Dendritic cell treated with granulocyte-macrophage colony-stimulating factor and Interleukin-4, amounts not matched to agents 40 ng/mL and 50 ng/mL, for 4 days (primary cell): Measurements from ENCODE around the gene LRRK1.

Source experiments
- H3K27ac Mint-ChIP-seq: one replicate; pipeline ENCODE4 v1.8.0; 2022; ENCODE audit warnings: mild to moderate bottlenecking, mixed read lengths
- H3K27me3 Mint-ChIP-seq: one replicate; pipeline ENCODE4 v1.8.0; 2022; ENCODE audit warnings: mild to moderate bottlenecking, mixed read lengths
- H3K36me3 Mint-ChIP-seq: one replicate; pipeline ENCODE4 v1.8.0; 2022; ENCODE audit warnings: low read depth, mixed read lengths
- H3K4me1 Mint-ChIP-seq: one replicate; pipeline ENCODE4 v1.8.0; 2022; ENCODE audit warnings: low read depth, mixed read lengths
- H3K4me3 Mint-ChIP-seq: one replicate; pipeline ENCODE4 v1.8.0; 2022; ENCODE audit warnings: mild to moderate bottlenecking, moderate library complexity, mixed read lengths
- H3K9me3 Mint-ChIP-seq: one replicate; pipeline ENCODE4 v1.8.0; 2022; ENCODE audit warnings: mixed read lengths
- intact Hi-C: fragments of 100-400 bp; cut with micrococcal nuclease; formaldehyde crosslinking; loops from one replicate; pipeline ENCODE4 v1.15.0; 2022

LRRK1 gene

DNA sequence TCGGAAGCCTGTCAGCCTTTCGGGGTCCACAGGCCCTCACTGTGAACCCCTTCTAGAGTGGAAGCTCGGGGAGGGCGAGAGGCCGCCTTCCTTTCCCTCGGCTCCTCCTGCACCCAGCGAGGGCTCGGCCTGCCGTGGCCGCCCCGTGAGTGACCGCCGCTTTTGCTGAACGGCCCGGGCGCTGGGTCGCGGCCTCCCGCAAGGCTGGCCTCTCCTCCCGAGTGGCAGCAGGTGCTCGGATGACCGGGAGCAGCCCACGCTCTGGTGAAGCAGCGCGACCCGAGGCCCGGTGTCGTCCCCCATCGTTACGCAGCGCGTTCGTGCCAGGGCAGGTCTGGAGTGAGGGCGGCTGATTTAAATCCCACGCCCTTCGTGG lies 53.8 kb downstream of the LRRK1 start:
- H3K27ac Mint-ChIP-seq = no peak overlapping the region
- peaks cover 95% of the 10 kb centered on the region for H3K36me3 Mint-ChIP-seq
- H3K9me3 Mint-ChIP-seq = no peaks in the 10 kb centered on the region
- H3K4me3 Mint-ChIP-seq = no peak overlapping the region
- intact Hi-C loops = no loop called here
- peaks cover 22% of the 10 kb centered on the region for H3K4me1 Mint-ChIP-seq
- H3K27me3 Mint-ChIP-seq = peaks cover 29% of the 10 kb centered on the region

DNA sequence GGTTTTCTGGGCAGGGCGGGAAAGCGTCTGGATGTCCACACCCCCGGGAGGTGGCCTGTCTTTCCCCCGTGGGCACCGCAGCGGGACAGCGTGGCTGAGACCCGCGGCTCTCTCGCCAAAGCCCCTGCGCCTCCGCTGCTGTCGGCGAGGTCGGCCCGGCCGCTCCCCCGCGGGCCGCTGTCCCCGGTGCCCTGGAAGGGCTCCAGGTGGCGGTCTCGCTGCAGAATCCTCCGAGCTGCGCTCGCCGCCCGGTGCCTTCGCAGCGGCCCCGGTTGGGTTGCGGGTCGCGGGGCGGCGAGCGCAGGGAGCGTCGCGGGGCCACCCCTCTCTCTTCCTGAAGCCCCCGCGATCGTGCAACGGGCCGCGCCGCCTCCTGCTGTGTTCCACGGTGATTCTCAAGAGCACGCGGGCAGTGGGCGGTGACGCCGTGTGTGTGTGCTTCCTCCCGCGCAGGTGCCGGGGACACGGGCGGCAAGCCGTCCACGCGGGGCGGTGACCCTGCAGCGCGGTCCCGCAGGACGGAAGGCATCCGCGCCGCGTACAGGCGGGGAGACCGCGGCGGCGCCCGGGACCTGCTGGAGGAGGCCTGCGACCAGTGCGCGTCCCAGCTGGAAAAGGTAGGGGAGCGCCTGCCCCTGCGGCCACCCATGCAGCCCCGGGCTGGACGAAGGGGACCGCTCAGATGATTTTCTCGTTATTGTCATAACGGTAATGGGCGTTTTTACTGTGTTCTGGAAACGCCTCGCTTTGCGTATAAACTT lies 54.4 kb downstream of the LRRK1 start:
- peaks cover 29% of the 10 kb centered on the region for H3K27me3 Mint-ChIP-seq
- intact Hi-C loops = no loop called here
- no peak overlapping the region for H3K27ac Mint-ChIP-seq
- H3K36me3 Mint-ChIP-seq = peaks cover 95% of the 10 kb centered on the region
- H3K4me1 Mint-ChIP-seq = peaks cover 21% of the 10 kb centered on the region
- peak overlapping the region; percentile 62 for H3K4me3 Mint-ChIP-seq
- no peaks in the 10 kb centered on the region for H3K9me3 Mint-ChIP-seq

DNA sequence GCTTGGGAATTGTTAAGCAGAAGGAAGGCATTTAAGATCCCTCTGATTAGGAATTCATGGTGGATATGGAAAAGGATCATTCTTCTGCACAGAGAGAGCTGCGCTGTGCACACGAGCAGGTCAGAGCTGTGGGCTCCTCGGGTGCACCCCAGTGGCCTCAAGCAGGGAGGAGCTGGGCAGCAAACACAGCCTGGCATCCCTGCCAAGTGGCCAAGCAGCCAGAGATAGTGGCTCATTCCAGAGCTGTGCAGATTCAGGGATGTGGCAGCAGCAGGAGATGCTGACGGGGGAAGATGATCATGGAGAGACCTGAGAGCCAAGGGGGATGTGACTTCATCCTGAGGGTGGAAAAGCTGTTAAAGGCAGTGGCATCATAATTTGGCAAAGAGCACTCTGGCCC lies 55.9 kb downstream of the LRRK1 start:
- peaks cover 29% of the 10 kb centered on the region for H3K27me3 Mint-ChIP-seq
- intact Hi-C loops = no loop called here
- peaks cover 87% of the 10 kb centered on the region for H3K36me3 Mint-ChIP-seq
- H3K27ac Mint-ChIP-seq = no peak overlapping the region
- no peaks in the 10 kb centered on the region for H3K9me3 Mint-ChIP-seq
- H3K4me1 Mint-ChIP-seq = peaks cover 17% of the 10 kb centered on the region
- H3K4me3 Mint-ChIP-seq = no peak overlapping the region

DNA sequence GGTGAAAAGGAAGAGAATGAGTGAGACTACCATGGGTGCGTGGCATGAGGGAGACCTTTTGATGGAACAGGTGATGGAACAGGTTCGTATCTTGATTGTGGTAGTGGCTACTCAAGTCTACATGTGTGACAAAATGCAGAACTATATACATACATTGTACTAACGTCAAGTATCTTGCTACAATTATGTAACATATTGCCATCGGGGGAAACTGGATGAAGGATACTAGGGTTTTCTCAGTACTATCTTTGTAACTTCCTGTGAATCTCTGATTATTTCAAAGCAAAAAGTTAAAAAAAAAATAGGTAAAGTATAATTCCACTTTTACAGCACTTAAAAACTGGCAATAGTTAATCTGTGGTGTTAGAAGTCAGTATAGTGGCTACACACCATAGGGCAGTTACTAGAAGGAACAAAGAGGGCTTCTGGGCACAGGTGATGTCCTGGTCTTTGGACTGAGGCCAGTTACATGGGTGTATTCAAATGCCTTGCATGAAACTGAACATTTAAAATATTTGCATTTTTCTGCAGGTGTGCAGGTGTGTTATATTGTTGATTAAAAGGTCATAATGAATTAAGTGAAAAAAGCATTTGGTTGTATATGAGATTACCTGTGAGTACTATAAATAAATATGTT lies 61.4 kb downstream of the LRRK1 start:
- no peaks in the 10 kb centered on the region for H3K27me3 Mint-ChIP-seq
- peaks cover 11% of the 10 kb centered on the region for H3K4me1 Mint-ChIP-seq
- H3K27ac Mint-ChIP-seq = no peak overlapping the region
- intact Hi-C loops = no loop called here
- no peaks in the 10 kb centered on the region for H3K9me3 Mint-ChIP-seq
- peaks cover 88% of the 10 kb centered on the region for H3K36me3 Mint-ChIP-seq
- H3K4me3 Mint-ChIP-seq = no peak overlapping the region

DNA sequence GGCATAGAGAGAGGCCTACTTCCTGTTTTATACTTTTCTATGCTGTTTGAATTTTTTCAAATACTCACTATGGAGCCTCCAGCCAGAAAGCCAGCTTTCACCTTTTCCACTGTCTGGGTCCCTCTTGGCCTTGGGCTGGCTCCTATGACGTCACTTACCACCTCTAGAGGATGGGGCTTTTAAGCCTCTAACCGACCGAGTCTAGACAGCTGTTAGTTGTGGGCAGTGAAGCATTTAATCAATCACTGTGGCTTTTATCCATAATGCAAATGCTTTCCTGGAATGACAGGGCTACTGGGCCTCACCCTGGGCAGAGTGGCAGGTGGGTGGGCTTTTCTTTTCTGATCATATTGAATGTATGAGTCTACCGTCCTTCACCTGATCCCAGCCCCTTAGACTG lies 61.9 kb downstream of the LRRK1 start:
- H3K36me3 Mint-ChIP-seq = peaks cover 88% of the 10 kb centered on the region

DNA sequence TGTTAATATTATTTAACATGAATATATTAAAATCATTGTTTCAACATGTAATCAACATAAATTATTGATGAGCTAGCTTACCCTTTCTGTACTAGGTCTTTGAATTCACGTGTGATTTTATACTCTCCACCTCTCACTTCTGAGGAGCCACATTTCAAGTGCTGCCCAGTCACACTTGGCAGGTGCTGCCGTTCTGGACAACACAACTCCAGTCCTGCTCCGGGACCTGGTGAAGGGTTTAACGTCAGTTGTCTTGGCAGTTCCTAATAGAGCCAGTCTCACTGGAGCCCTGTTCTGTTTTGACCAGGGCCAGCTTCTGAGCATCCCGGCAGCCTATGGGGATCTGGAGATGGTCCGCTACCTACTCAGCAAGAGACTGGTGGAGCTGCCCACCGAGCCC lies 64.1 kb downstream of the LRRK1 start:
- H3K4me1 Mint-ChIP-seq = peaks cover 18% of the 10 kb centered on the region
- peaks cover 88% of the 10 kb centered on the region for H3K36me3 Mint-ChIP-seq
- no peaks in the 10 kb centered on the region for H3K9me3 Mint-ChIP-seq
- intact Hi-C loops = no loop called here
- H3K4me3 Mint-ChIP-seq = no peak overlapping the region
- no peaks in the 10 kb centered on the region for H3K27me3 Mint-ChIP-seq
- no peak overlapping the region for H3K27ac Mint-ChIP-seq

More for the DNA sequence above, 61.9 kb downstream of the LRRK1 start:
- no peaks in the 10 kb centered on the region for H3K9me3 Mint-ChIP-seq
- intact Hi-C loops = no loop called here
- no peak overlapping the region for H3K27ac Mint-ChIP-seq
- H3K4me1 Mint-ChIP-seq = peaks cover 16% of the 10 kb centered on the region
- no peaks in the 10 kb centered on the region for H3K27me3 Mint-ChIP-seq
- no peak overlapping the region for H3K4me3 Mint-ChIP-seq

DNA sequence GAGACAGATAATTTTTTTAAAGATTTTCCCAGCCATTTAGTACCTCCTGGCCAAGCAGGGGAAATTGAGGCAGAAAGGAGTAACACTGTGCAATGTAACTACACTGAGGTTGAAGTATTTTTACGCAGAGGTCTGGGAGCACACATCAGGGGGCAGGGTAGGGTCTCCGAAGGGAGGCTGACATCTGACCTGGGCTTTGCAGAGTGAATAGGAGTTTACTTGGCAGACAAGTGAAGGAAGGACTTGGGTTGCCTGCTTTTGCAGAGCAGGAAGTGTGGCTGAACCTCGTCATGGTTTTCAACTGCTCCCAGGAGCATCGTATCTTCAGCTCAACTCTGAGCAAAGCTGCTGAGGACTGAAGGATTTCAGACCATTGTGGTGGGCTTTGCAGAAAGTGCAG lies 66.2 kb downstream of the LRRK1 start:
- Mint-ChIP-seq H3K4me3 (no peak overlapping the region), H3K4me1 (peaks cover 23% of the 10 kb centered on the region)
- intact Hi-C loops = no loop called here

DNA sequence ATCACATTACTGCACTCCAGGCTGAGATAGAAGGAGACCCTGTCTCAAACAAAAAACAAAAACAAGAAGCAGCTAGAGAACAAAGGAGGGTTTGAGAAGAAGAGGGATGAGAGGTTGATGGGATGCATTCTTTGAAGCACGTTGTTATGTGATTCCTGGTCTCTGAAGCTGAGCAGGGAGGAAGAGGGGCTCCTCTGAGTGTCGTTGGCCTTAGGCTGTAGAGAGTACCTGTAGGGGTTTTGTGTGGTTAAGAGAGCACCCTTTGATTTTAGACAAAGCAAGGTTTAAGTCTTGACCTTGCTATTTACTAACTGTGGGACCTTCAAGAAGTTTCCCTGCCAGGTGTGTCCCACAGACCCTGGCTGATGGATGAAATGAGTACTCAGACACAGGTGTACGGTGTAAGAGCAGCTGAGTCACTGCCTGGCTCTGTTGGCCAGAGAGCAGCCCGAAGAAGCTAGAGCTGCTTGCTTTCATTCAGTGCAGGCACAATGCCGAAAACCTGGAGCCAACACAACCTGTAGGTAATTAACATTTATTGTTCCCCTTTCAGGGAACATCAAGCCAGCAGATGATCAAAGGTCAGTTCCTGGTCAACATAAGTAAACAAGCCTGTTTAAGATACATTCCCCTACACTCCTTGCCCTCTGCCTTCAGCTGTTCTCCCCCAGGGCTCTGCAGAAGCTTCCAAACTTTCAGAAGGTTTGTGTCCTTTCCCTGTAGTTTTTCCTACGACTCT lies 67.2 kb downstream of the LRRK1 start:
- Mint-ChIP-seq H3K27ac (no peak overlapping the region), H3K27me3 (no peaks in the 10 kb centered on the region), H3K4me1 (peaks cover 20% of the 10 kb centered on the region), H3K9me3 (no peaks in the 10 kb centered on the region), H3K36me3 (peaks cover 99% of the 10 kb centered on the region), H3K4me3 (no peak overlapping the region)
- intact Hi-C loops = no loop called here

More for the DNA sequence above, 66.2 kb downstream of the LRRK1 start:
- H3K9me3 Mint-ChIP-seq = no peaks in the 10 kb centered on the region
- peaks cover 96% of the 10 kb centered on the region for H3K36me3 Mint-ChIP-seq
- H3K27me3 Mint-ChIP-seq = no peaks in the 10 kb centered on the region
- no peak overlapping the region for H3K27ac Mint-ChIP-seq

DNA sequence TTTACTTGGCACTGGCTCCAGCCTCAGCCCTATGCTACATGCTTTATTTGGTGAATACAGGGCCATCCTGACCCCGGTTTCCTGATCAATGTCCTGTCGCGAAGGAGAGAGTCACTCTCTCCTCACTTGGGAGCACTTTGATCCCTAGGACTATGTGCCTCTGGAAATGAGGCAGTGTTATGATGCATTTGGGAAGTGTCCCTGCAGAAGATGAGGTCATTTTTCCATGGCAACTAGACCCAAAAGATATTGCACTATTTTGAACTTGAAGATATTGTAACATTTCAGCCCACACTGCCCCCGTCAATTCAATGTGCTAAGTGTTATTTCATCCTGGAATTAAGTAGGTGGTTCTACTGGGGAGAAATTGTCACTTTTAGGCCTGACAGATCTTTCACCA lies 68.0 kb downstream of the LRRK1 start:
- Mint-ChIP-seq H3K36me3 (peaks cover 91% of the 10 kb centered on the region), H3K27me3 (no peaks in the 10 kb centered on the region), H3K27ac (no peak overlapping the region), H3K9me3 (no peaks in the 10 kb centered on the region), H3K4me3 (no peak overlapping the region), H3K4me1 (peaks cover 17% of the 10 kb centered on the region)
- intact Hi-C loops = no loop called here

DNA sequence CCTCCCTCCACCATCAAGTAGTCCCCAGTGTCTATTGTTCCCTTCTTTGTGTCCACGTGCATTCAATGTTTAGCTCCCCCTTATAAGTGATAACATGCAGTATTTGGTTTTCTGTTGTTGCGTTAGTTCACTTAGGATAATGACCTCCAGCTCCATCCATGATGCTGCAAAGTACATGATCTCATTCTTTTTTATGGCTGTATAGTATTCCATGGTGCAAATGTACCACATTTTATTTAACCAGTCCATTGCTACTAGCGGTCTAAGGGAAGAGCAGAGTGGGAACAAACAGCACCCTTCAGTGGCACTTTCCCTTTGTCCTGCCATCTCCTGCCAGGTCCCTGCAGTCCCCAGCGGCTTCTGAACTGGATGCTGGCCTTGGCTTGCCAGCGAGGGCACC lies 69.1 kb downstream of the LRRK1 start:
- Mint-ChIP-seq H3K4me3 (no peak overlapping the region), H3K36me3 (peaks cover 89% of the 10 kb centered on the region), H3K27ac (no peak overlapping the region), H3K9me3 (no peaks in the 10 kb centered on the region), H3K4me1 (peaks cover 25% of the 10 kb centered on the region), H3K27me3 (no peaks in the 10 kb centered on the region)
- intact Hi-C loops = no loop called here

DNA sequence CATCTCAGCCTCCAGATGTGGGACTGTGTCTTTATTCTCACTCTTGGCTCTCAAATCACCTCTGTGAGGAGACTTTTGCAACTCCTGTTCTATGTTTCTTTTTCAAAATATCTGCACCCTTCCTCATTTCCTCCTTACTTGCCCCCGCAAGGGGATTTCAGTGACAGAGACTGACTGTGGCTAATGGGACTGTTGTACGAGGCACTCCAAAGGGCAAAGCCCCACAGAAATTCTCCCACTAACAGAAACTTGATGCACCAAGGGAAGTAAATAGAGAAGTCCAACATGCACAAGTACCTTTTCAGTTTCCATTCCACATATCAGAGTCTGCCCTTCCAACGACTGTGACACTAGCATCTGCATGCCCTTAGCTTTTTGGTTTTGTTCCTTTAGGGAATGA lies 69.7 kb downstream of the LRRK1 start:
- Mint-ChIP-seq H3K27ac (peak overlapping the region; percentile 10), H3K36me3 (peaks cover 88% of the 10 kb centered on the region), H3K9me3 (no peaks in the 10 kb centered on the region), H3K4me1 (peaks cover 30% of the 10 kb centered on the region), H3K4me3 (no peak overlapping the region), H3K27me3 (no peaks in the 10 kb centered on the region)
- intact Hi-C loops = no loop called here

DNA sequence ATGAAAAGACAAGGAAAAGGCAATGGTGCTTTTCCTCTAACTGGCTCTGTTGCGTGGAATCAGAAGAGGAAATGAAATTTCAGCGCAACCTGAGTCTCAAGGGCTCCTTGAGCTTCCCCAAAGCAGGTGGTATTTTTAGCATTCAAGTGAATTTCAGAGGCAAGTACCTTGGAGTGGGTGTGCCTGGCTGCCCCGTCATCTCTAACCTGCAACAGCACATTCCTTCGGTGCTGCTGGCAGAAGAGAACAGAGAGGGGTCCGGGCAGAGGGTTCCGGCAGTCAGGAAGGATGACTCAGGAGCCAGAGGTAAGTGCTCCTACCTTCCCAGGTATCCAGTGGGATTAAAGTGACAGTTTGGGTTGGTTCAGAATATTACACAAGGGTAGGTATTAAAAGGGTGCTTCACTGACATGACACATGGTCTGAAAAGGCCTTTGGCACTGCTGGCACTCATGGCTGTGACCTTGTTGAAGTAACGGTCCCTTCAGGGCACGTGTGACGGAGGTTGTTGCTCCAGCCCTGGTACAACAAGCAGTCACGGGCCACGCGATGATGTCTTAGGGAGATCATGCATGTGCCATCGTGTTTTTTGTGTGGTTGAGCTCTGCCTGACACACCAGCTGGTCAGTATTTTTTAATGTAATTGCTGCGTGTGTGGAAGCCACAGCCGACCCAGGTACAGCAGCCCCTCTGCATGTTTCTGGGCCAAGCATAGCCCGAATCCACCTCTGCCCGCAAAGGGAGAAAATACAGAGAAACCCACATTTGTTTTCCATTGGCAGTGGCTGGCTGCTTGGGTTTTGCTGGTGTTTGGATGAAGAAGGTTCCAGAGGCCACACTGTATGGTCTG lies 75.7 kb downstream of the LRRK1 start:
- peak overlapping the region; percentile 63 for H3K27ac Mint-ChIP-seq
- peaks cover 72% of the 10 kb centered on the region for H3K36me3 Mint-ChIP-seq
- peaks cover 25% of the 10 kb centered on the region for H3K4me1 Mint-ChIP-seq
- H3K27me3 Mint-ChIP-seq = no peaks in the 10 kb centered on the region
- intact Hi-C loops = loop anchor here (5.0 kb wide), 1 partner anchor 373 kb away; no protein-coding TSS in a partner anchor
- no peaks in the 10 kb centered on the region for H3K9me3 Mint-ChIP-seq
- no peak overlapping the region for H3K4me3 Mint-ChIP-seq

DNA sequence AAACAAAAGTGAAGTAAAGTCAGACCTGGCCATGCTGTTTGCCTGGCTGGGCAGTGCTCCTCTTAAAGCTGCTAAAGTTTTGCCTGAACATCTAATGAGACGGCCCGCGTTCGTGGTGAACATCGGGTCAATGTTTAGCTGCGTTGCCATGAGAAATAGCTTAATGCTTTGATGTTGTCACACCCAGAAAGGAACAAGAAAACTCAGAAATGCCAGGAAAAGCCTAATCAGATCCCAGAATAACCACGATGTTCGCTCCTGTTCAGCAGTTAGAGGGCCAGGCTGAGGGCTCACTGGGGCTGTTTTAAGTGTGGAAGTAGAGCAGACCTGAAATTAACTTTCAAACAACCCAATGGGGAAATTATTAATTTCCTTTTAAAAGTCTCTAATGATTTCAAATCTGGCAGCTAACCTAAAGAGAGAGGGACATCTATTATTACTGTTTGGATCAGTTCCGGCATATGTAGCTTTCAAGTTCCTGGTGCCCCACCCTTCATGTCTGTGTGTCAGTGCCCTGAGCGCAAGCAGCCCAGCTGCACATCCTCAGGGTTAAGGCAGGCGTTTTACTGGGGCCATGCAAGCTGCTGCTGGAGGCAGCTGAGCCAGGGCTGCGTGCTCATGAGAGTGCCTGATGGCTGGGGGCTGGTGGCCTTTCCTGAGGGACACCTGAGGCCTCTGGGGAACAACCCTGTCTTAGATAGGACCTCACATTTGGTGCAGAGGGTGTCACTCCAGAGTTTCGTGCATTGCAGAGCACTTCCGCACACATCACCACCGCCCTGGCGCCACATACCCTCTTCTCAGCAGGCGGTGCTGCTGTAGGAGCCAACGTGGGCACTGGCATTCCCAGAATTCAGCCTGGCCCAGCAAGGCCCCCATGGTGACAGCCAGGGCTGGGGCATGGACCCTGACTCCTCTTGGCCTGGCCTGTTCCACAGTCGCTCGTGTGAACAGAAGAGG lies 76.6 kb downstream of the LRRK1 start:
- Mint-ChIP-seq H3K27ac (peak overlapping the region; percentile 63), H3K27me3 (no peaks in the 10 kb centered on the region), H3K4me3 (no peak overlapping the region), H3K36me3 (peaks cover 72% of the 10 kb centered on the region), H3K9me3 (no peaks in the 10 kb centered on the region), H3K4me1 (peaks cover 25% of the 10 kb centered on the region)
- intact Hi-C loops = no loop called here
